Erythroblast (primary cell): Measurements from ENCODE around the gene CEP350.
"Not testable (repeated sequence)": the region's sequence is repeated elsewhere in the genome, so short reads cannot be mapped to it uniquely, and the experiment has no call there.

ENCODE experiments used
- GATA1 ChIP-seq: IDR thresholded peaks from 2 replicates; pipeline ENCODE4 v1.6.1; 2011; ENCODE audit warnings: low read depth, mild to moderate bottlenecking, control low read depth, low read length, moderate library complexity
- POLR2A ChIP-seq: IDR thresholded peaks from 2 replicates; pipeline ENCODE4 v1.6.1; 2011; ENCODE audit warnings: mild to moderate bottlenecking, low read length

- TF ChIP-seq POLR2A, GATA1: not testable (repeated sequence)
These were observed 52.2 kb downstream of the CEP350 start for GRCh38 chr1:180006762-180007161.
